Measurements from ENCODE around the gene ATG14.
"Not testable (repeated sequence)": the region's sequence is repeated elsewhere in the genome, so short reads cannot be mapped to it uniquely, and the experiment has no call there.

The ATG14 gene

DNA sequence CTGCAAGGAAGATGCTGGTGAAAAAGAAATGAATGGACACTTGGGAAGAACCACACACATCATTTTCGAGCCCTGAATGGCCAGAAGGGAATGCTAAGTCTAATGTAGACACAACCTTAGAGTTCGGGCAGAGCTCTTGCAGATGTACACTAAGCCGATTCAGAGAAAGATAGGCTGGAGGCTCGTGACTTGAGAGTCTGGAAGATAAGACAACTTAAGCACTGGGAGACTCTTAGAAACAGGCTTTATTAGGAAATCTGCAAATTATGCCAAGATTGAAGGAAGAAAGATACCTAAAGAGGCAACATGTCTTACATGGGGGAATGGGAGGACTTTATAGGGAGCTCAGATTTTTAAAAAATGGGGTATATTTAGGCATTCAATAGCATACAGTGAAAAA, 15.3 kb upstream of the ATG14 start:
- Histone ChIP-seq H3K27ac (ENCODE audit: low read depth, low read length) (no peak overlapping the region), H3K4me3 (ENCODE audit: low read length) (no peak overlapping the region), H3K27me3 (ENCODE audit: control insufficient read depth, insufficient read depth, low read length) (no peaks in the 10 kb centered on the region), H3K36me3 (ENCODE audit: control insufficient read depth, insufficient read depth, low read length) (no peaks in the 10 kb centered on the region), H3K9ac (ENCODE audit: low read length) (no peak overlapping the region), H3K4me1 (ENCODE audit: control insufficient read depth, insufficient read depth, low read length) (no peaks in the 10 kb centered on the region)

DNA sequence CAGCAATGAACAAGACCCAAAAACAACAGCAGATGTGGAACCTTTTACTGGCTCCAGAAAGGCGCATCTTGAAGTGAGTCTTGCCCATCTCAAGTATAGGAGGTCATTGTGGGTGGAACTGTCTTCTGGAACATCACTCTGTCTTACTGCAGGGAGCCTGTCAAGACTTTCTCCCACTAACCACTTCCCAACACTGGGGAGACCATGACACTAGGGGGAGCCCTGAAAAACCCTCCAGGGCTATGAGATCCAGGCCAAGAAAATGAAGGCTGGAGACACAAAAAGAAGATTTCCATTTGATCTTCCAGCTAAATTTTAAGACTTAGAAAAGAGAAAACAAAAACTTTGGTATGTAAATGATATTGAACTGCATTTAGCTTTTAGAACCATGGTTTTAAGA, 13.5 kb upstream of the ATG14 start:
- no peaks in the 10 kb centered on the region for H3K4me1 ChIP-seq (ENCODE audit: control insufficient read depth, insufficient read depth, low read length)
- H3K9ac ChIP-seq (ENCODE audit: low read length), result no peak overlapping the region
- H3K36me3 ChIP-seq (ENCODE audit: control insufficient read depth, insufficient read depth, low read length), result no peaks in the 10 kb centered on the region
- H3K27ac ChIP-seq (ENCODE audit: low read depth, low read length), result no peak overlapping the region
- H3K4me3 ChIP-seq (ENCODE audit: low read length), result no peak overlapping the region
- H3K27me3 ChIP-seq (ENCODE audit: control insufficient read depth, insufficient read depth, low read length), result no peaks in the 10 kb centered on the region

DNA sequence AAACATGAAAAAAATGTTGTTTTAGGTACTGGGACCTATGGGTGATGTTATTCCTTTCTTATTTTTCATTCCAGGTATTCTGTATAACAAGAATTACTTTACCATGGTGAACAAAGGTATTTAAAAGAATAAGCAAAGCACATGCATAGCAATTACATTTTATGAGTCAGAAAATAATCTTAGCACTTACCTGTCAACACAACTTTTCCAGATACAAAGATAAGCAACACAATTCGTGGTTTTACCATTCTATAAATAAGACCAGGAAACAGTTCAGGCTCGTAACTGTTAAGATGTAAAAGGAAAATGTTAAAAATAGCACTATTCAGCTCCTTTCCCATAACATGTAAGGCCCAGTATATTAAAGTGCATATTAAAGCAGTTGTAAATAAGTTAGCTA, 12.3 kb upstream of the ATG14 start:
- H3K36me3 ChIP-seq (ENCODE audit: control insufficient read depth, insufficient read depth, low read length), result no peaks in the 10 kb centered on the region
- H3K27me3 ChIP-seq (ENCODE audit: control insufficient read depth, insufficient read depth, low read length), result no peaks in the 10 kb centered on the region
- H3K9ac ChIP-seq (ENCODE audit: low read length), result no peak overlapping the region
- no peak overlapping the region for H3K4me3 ChIP-seq (ENCODE audit: low read length)
- no peak overlapping the region for H3K27ac ChIP-seq (ENCODE audit: low read depth, low read length)
- H3K4me1 ChIP-seq (ENCODE audit: control insufficient read depth, insufficient read depth, low read length), result no peaks in the 10 kb centered on the region

DNA sequence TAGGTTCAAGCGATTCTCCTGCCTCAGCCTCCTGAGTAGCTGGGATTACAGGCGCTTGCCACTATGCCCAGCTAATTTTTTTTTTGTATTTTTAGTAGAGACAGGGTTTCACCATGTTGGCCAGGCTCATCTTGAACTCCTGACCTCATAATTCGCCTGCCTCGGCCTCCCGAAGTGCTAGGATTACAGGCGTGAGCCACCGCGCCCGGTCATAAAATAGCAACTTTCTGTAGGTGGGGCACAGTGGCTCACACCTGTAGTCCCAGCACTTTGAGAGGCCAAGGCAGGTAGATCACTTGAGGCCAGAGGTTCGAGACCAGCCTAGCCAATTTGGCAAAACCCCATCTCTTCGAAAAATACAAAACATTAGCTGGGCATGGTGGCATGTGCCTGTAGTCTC, 10.7 kb upstream of the ATG14 start:
- H3K4me3 ChIP-seq (ENCODE audit: low read length); H3K36me3 ChIP-seq (ENCODE audit: control insufficient read depth, insufficient read depth, low read length); H3K9ac ChIP-seq (ENCODE audit: low read length); H3K27ac ChIP-seq (ENCODE audit: low read depth, low read length); H3K27me3 ChIP-seq (ENCODE audit: control insufficient read depth, insufficient read depth, low read length); H3K4me1 ChIP-seq (ENCODE audit: control insufficient read depth, insufficient read depth, low read length): not testable (repeated sequence)

DNA sequence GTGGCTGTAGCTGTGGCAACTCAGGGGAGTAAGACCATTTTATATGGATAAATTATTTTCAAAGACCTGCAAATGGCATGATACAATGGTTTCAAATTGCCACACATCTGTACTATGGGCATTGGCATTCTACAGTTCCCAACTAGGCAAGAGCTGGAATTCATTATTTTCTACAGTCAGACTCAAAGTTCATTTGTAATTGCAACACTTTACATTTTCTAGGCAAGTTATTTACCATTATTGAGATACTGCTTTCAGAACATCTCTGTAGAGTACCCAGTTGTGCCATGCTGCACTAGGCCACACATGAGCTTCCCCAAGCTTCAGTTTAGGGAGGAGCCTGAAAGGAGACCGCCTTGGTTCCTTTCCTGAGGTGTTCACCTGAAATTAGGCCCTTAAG, 8.0 kb upstream of the ATG14 start:
- H3K4me3 ChIP-seq (ENCODE audit: low read length), result no peak overlapping the region
- H3K4me1 ChIP-seq (ENCODE audit: control insufficient read depth, insufficient read depth, low read length), result no peaks in the 10 kb centered on the region
- no peaks in the 10 kb centered on the region for H3K36me3 ChIP-seq (ENCODE audit: control insufficient read depth, insufficient read depth, low read length)
- no peaks in the 10 kb centered on the region for H3K27me3 ChIP-seq (ENCODE audit: control insufficient read depth, insufficient read depth, low read length)
- H3K9ac ChIP-seq (ENCODE audit: low read length), result no peak overlapping the region
- no peak overlapping the region for H3K27ac ChIP-seq (ENCODE audit: low read depth, low read length)

DNA sequence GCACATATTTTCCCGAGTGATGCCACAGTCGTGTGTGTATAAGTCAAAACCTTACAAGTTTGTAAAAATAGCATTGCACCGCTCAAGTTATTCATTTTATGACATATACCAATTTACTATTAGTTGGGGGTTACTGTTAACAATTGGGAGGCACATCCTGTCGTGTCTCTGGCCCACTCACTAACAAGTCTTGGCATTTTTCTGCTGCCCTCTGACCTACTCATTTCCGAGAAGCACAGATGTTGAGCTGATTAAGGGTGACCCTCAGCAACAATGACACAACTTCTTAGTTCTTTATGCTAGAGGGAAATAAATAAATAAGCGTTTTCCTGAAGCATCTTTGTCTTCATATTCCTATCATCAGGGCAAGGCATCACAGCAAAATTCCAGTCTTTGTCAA, 6.8 kb upstream of the ATG14 start:
- Histone ChIP-seq H3K36me3 (ENCODE audit: control insufficient read depth, insufficient read depth, low read length) (no peaks in the 10 kb centered on the region), H3K4me3 (ENCODE audit: low read length) (no peak overlapping the region), H3K9ac (ENCODE audit: low read length) (no peak overlapping the region), H3K4me1 (ENCODE audit: control insufficient read depth, insufficient read depth, low read length) (no peaks in the 10 kb centered on the region), H3K27me3 (ENCODE audit: control insufficient read depth, insufficient read depth, low read length) (no peaks in the 10 kb centered on the region), H3K27ac (ENCODE audit: low read depth, low read length) (no peak overlapping the region)

DNA sequence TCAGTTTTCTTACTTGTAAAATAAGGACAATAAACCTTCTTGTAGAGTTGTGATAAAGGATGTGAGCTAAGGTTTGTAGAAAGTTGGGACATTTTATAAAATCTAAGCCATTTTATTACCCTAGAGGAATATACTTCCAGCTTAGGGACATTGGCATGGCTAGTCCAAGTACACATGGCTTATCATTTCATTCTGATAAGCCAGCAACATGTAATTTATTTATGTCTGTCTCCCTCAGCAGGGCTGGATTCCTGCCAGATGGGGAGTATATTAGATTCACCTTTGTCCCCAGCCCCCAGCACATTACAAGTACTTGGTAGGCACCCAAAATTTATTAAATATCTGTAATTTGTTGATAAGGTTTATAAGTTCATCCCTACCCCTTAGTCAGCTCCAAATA, 6.3 kb upstream of the ATG14 start:
- Histone ChIP-seq H3K4me3 (ENCODE audit: low read length) (no peak overlapping the region), H3K36me3 (ENCODE audit: control insufficient read depth, insufficient read depth, low read length) (no peaks in the 10 kb centered on the region), H3K27me3 (ENCODE audit: control insufficient read depth, insufficient read depth, low read length) (no peaks in the 10 kb centered on the region), H3K27ac (ENCODE audit: low read depth, low read length) (no peak overlapping the region), H3K4me1 (ENCODE audit: control insufficient read depth, insufficient read depth, low read length) (no peaks in the 10 kb centered on the region), H3K9ac (ENCODE audit: low read length) (no peak overlapping the region)

DNA sequence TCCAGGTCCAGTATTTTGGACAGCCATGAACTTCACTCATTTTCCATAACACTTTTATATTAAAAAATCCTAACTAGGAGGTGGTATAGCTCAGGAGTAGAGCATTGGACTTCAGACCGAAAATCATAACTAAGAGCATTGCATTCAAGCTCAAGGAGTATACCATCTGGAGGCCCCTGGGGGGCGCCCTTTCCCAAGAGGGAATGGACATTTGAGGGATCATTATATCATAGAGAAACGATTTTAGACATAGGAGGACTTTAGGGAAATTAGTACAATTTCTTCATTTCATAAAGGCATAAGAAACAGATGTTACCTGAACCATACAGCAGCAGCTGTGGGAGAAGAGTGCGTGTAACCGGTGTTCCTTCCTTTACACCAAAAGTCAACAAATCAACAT, 5.2 kb upstream of the ATG14 start:
- no peak overlapping the region for H3K9ac ChIP-seq (ENCODE audit: low read length)
- no peaks in the 10 kb centered on the region for H3K4me1 ChIP-seq (ENCODE audit: control insufficient read depth, insufficient read depth, low read length)
- H3K27me3 ChIP-seq (ENCODE audit: control insufficient read depth, insufficient read depth, low read length), result no peaks in the 10 kb centered on the region
- no peak overlapping the region for H3K4me3 ChIP-seq (ENCODE audit: low read length)
- no peaks in the 10 kb centered on the region for H3K36me3 ChIP-seq (ENCODE audit: control insufficient read depth, insufficient read depth, low read length)
- no peak overlapping the region for H3K27ac ChIP-seq (ENCODE audit: low read depth, low read length)

DNA sequence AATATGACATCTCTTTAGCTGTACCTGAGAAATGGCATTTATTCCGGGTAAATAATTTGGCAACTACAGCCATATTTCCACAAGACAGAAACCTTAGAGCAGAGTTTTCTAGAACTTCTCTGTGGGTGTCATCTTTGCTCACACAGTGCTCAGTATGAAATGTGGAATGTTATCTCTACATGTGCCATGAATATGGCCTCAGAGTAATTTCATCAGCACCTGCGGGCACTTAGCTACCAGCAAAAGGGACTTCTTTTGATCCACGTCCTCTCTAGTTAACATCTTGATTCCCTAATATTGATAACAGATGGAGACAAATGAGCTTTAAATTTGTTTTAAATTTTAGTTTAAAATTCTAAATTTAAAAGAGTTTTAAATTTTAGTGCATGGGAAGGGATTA, 2.9 kb upstream of the ATG14 start:
- Histone ChIP-seq H3K9ac (ENCODE audit: low read length) (no peak overlapping the region), H3K36me3 (ENCODE audit: control insufficient read depth, insufficient read depth, low read length) (no peaks in the 10 kb centered on the region), H3K27ac (ENCODE audit: low read depth, low read length) (no peak overlapping the region), H3K27me3 (ENCODE audit: control insufficient read depth, insufficient read depth, low read length) (no peaks in the 10 kb centered on the region), H3K4me1 (ENCODE audit: control insufficient read depth, insufficient read depth, low read length) (peaks cover 6% of the 10 kb centered on the region), H3K4me3 (ENCODE audit: low read length) (no peak overlapping the region)

DNA sequence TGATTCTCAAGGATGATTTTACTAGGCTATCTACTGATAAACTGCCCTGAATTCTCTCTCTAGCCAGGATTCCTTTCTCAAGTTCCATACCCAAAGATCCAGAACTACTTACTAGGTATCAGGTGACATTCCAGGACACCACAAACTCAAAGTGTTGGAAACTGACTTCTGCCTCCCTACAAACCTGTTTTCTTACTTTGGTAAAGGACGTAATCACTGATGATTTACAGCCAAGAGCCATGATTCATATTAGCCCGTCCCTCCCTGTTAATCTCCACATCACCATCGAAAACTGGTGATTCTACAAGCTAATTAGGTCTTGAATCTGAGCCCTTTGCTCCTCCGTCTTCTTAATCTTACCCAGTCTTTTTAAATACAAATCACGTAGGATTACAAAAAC, 1.0 kb upstream of the ATG14 start:
- Histone ChIP-seq H3K27me3 (ENCODE audit: control insufficient read depth, insufficient read depth, low read length) (no peaks in the 10 kb centered on the region), H3K36me3 (ENCODE audit: control insufficient read depth, insufficient read depth, low read length) (no peaks in the 10 kb centered on the region), H3K27ac (ENCODE audit: low read depth, low read length) (no peak overlapping the region), H3K9ac (ENCODE audit: low read length) (no peak overlapping the region), H3K4me3 (ENCODE audit: low read length) (no peak overlapping the region), H3K4me1 (ENCODE audit: control insufficient read depth, insufficient read depth, low read length) (peaks cover 6% of the 10 kb centered on the region)

DNA sequence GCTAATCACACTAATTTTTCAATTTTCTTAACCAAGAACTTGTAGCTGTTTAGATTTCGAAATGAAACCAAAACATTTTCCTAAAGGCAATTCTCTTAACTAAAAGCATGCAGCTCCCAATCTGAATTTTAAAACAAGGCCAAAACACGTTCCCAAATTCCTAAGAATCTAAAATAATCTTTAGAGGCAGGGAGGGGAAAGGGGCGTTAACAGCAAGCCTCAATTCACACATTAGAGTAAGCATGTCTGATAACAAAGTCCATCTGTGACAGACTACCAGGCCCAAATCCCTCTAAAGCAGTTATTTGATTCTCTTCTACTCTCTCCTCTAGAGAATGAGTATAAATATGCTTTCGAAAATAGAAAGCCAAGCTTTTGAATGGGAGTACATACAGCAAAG, 754 bp downstream of the ATG14 start:
- Histone ChIP-seq H3K4me3 (ENCODE audit: low read length) (peak overlapping the region; percentile 73), H3K4me1 (ENCODE audit: control insufficient read depth, insufficient read depth, low read length) (peaks cover 6% of the 10 kb centered on the region), H3K36me3 (ENCODE audit: control insufficient read depth, insufficient read depth, low read length) (no peaks in the 10 kb centered on the region), H3K9ac (ENCODE audit: low read length) (peak overlapping the region; percentile 43), H3K27me3 (ENCODE audit: control insufficient read depth, insufficient read depth, low read length) (no peaks in the 10 kb centered on the region), H3K27ac (ENCODE audit: low read depth, low read length) (no peak overlapping the region)

DNA sequence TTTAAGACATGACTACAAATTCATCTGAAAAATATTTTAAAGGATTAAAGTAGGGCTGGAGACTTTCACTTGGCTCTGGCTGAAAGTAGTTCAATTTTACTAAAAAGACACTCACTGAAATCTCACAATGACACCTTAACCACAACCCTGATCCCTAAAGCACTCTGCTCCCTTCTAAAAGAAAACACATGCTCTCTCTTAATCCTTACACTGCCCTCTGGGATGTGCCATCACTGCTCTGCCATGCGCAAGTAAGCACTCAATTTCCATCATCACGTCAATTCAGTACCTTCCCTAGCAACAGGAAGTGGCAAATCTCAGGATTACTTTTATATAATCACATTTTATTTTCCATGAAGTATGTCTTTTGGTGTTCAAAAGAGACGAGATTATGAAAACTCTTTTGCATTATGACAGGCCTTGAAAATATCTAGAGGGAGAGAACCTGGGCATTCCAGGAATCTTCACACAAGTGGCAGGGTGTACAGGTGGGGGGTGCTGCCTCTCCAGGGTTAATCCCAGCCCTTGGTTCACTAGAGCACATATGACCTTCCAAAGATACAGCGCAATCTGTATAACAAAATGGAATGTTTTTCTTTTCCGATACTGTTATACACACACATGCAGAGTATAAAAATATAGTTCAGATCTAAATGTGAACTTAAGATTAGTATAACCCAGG, 7.3 kb downstream of the ATG14 start:
- Histone ChIP-seq H3K36me3 (ENCODE audit: control insufficient read depth, insufficient read depth, low read length) (no peaks in the 10 kb centered on the region), H3K9ac (ENCODE audit: low read length) (no peak overlapping the region), H3K4me1 (ENCODE audit: control insufficient read depth, insufficient read depth, low read length) (no peaks in the 10 kb centered on the region), H3K27me3 (ENCODE audit: control insufficient read depth, insufficient read depth, low read length) (no peaks in the 10 kb centered on the region), H3K27ac (ENCODE audit: low read depth, low read length) (no peak overlapping the region), H3K4me3 (ENCODE audit: low read length) (no peak overlapping the region)

DNA sequence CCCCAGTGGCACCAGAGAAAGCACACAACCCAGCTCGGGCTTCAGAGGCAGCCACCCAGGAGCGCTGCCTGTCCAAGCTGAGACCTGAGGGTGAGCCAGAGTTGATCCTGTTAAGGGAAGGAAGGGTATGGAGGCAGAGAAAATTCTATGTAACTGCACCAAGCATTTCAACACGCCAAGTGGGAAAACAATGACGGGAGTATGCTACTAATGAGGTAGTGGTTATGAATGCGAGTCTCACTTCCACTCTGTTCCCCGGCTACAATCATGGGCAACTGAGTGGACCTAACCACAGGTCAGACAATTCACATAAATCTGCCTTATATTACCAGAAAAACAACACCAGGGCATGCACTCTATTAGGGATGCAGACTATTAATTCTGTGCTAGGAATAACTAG, 9.9 kb downstream of the ATG14 start:
- H3K36me3 ChIP-seq (ENCODE audit: control insufficient read depth, insufficient read depth, low read length), result no peaks in the 10 kb centered on the region
- H3K4me1 ChIP-seq (ENCODE audit: control insufficient read depth, insufficient read depth, low read length), result peaks cover 3% of the 10 kb centered on the region
- no peak overlapping the region for H3K27ac ChIP-seq (ENCODE audit: low read depth, low read length)
- no peak overlapping the region for H3K4me3 ChIP-seq (ENCODE audit: low read length)
- no peaks in the 10 kb centered on the region for H3K27me3 ChIP-seq (ENCODE audit: control insufficient read depth, insufficient read depth, low read length)
- no peak overlapping the region for H3K9ac ChIP-seq (ENCODE audit: low read length)
